ENCODE data around the gene GALNT3.

GRCh38 chr2:165778653-165779451 is 15.2 kb downstream of the GALNT3 start:
- no peak for TF ChIP-seq ELF4 (CRISPR knock-in tag; IDR thresholded peaks at IDR 0.05)
- TF ChIP-seq ZNF174 (CRISPR knock-in tag; IDR thresholded peaks at IDR 0.05), result no peak
- no peak for TF ChIP-seq NR2C1 (IDR thresholded peaks at IDR 0.05)
- no peak for TF ChIP-seq NR2C1 (tag; IDR thresholded peaks at IDR 0.05)
- no peak for TF ChIP-seq ZFP36 (IDR thresholded peaks at IDR 0.05; ENCODE audit: low read depth, low read length, partially characterized antibody)
- TF ChIP-seq SP1 (CRISPR knock-in tag; IDR thresholded peaks at IDR 0.05), result no peak
- TF ChIP-seq CHD4 (IDR thresholded peaks at IDR 0.05; ENCODE audit: insufficient read depth, insufficient replicate concordance, low read depth, low read length, poor library complexity, severe bottlenecking), result no peak
- TF ChIP-seq MXI1 (IDR thresholded peaks at IDR 0.05; ENCODE audit: low read depth, low read length), result no peak
- no peak for TF ChIP-seq MCM5 (IDR thresholded peaks at IDR 0.05; ENCODE audit: low read depth)
- TF ChIP-seq RERE (CRISPR knock-in tag; IDR thresholded peaks at IDR 0.05; ENCODE audit: borderline replicate concordance), result no peak
- no peak for TF ChIP-seq SAP30 (IDR thresholded peaks at IDR 0.05; ENCODE audit: borderline replicate concordance, insufficient read depth, low read depth, low read length, poor library complexity, severe bottlenecking)
- TF ChIP-seq FOXP4 (CRISPR knock-in tag; IDR thresholded peaks at IDR 0.05; ENCODE audit: borderline replicate concordance), result no peak
- TF ChIP-seq DIDO1 (tag; IDR thresholded peaks at IDR 0.05; ENCODE audit: low read depth), result no peak
- no peak for TF ChIP-seq PCBP2 (IDR thresholded peaks at IDR 0.05; ENCODE audit: low read depth, low read length, poor library complexity, severe bottlenecking)
